Measurements from ENCODE around the gene ACP6.

Gene ACP6

GRCh38 chr1:147633759-147634158 is 36.6 kb downstream of the ACP6 start:
- H3K27me3 ChIP-seq (ENCODE audit: control insufficient read depth, insufficient read depth, low read length, poor library complexity, severe bottlenecking), result no peaks in the 10 kb centered on the region
- H3K4me1 ChIP-seq (ENCODE audit: control insufficient read depth, insufficient read depth, low read length), result no peaks in the 10 kb centered on the region
- H3K9me3 ChIP-seq (ENCODE audit: control insufficient read depth, low read length), result no peaks in the 10 kb centered on the region
- 89 to 95% methylated on average over 1 of the region's 1 CpG for WGBS, 2 experiments
- no peaks in the 10 kb centered on the region for H3K36me3 ChIP-seq (ENCODE audit: control insufficient read depth, insufficient read depth, low read length)
- H3K27ac ChIP-seq (ENCODE audit: insufficient read depth, low read depth, low read length, poor library complexity, severe bottlenecking), result no peak overlapping the region
- no peak overlapping the region for H3K4me3 ChIP-seq (ENCODE audit: insufficient read depth, low read depth, low read length)

- Histone ChIP-seq H3K27ac (ENCODE audit: insufficient read depth, low read depth, low read length, poor library complexity, severe bottlenecking) (no peak overlapping the region), H3K36me3 (ENCODE audit: control insufficient read depth, insufficient read depth, low read length) (no peaks in the 10 kb centered on the region), H3K4me1 (ENCODE audit: control insufficient read depth, insufficient read depth, low read length) (no peaks in the 10 kb centered on the region), H3K4me3 (ENCODE audit: insufficient read depth, low read depth, low read length) (no peak overlapping the region), H3K27me3 (ENCODE audit: control insufficient read depth, insufficient read depth, low read length, poor library complexity, severe bottlenecking) (no peaks in the 10 kb centered on the region), H3K9me3 (ENCODE audit: control insufficient read depth, low read length) (no peaks in the 10 kb centered on the region)
- WGBS, 2 experiments, result 86 to 92% methylated on average over 3 of the region's 3 CpGs
Measured at GRCh38 chr1:147631839-147632238, 38.5 kb downstream of the ACP6 start.

GRCh38 chr1:147630447-147630846 is 39.9 kb downstream of the ACP6 start:
- 92 to 94% methylated on average over 6 of the region's 6 CpGs for WGBS, 2 experiments
- H3K27ac ChIP-seq (ENCODE audit: insufficient read depth, low read depth, low read length, poor library complexity, severe bottlenecking), result no peak overlapping the region
- H3K9me3 ChIP-seq (ENCODE audit: control insufficient read depth, low read length), result no peaks in the 10 kb centered on the region
- H3K27me3 ChIP-seq (ENCODE audit: control insufficient read depth, insufficient read depth, low read length, poor library complexity, severe bottlenecking), result no peaks in the 10 kb centered on the region
- no peaks in the 10 kb centered on the region for H3K36me3 ChIP-seq (ENCODE audit: control insufficient read depth, insufficient read depth, low read length)
- H3K4me1 ChIP-seq (ENCODE audit: control insufficient read depth, insufficient read depth, low read length), result no peaks in the 10 kb centered on the region
- no peak overlapping the region for H3K4me3 ChIP-seq (ENCODE audit: insufficient read depth, low read depth, low read length)

GRCh38 chr1:147630022-147630421 is 40.3 kb downstream of the ACP6 start:
- Histone ChIP-seq H3K4me1 (ENCODE audit: control insufficient read depth, insufficient read depth, low read length) (no peaks in the 10 kb centered on the region), H3K36me3 (ENCODE audit: control insufficient read depth, insufficient read depth, low read length) (no peaks in the 10 kb centered on the region), H3K4me3 (ENCODE audit: insufficient read depth, low read depth, low read length) (no peak overlapping the region), H3K27ac (ENCODE audit: insufficient read depth, low read depth, low read length, poor library complexity, severe bottlenecking) (no peak overlapping the region), H3K27me3 (ENCODE audit: control insufficient read depth, insufficient read depth, low read length, poor library complexity, severe bottlenecking) (no peaks in the 10 kb centered on the region), H3K9me3 (ENCODE audit: control insufficient read depth, low read length) (no peaks in the 10 kb centered on the region)
- WGBS, 2 experiments, result 89 to 90% methylated on average over 6 of the region's 6 CpGs

GRCh38 chr1:147628441-147628840 is 41.9 kb downstream of the ACP6 start:
- 94 to 98% methylated on average over 5 of the region's 5 CpGs for WGBS, 2 experiments
- no peak overlapping the region for H3K27ac ChIP-seq (ENCODE audit: insufficient read depth, low read depth, low read length, poor library complexity, severe bottlenecking)

GRCh38 chr1:147627435-147628110 is 42.8 kb downstream of the ACP6 start:
- no peak overlapping the region for H3K27ac ChIP-seq (ENCODE audit: insufficient read depth, low read depth, low read length, poor library complexity, severe bottlenecking)
- peaks cover 15% of the 10 kb centered on the region for H3K36me3 ChIP-seq (ENCODE audit: control insufficient read depth, insufficient read depth, low read length)
- WGBS, 2 experiments, result 37 to 44% methylated on average over 2 of the region's 3 CpGs
- no peak overlapping the region for H3K4me3 ChIP-seq (ENCODE audit: insufficient read depth, low read depth, low read length)
- no peaks in the 10 kb centered on the region for H3K27me3 ChIP-seq (ENCODE audit: control insufficient read depth, insufficient read depth, low read length, poor library complexity, severe bottlenecking)
- no peaks in the 10 kb centered on the region for H3K9me3 ChIP-seq (ENCODE audit: control insufficient read depth, low read length)
- H3K4me1 ChIP-seq (ENCODE audit: control insufficient read depth, insufficient read depth, low read length), result no peaks in the 10 kb centered on the region

More at GRCh38 chr1:147628441-147628840, 41.9 kb downstream of the ACP6 start:
- Histone ChIP-seq H3K27me3 (ENCODE audit: control insufficient read depth, insufficient read depth, low read length, poor library complexity, severe bottlenecking) (no peaks in the 10 kb centered on the region), H3K4me3 (ENCODE audit: insufficient read depth, low read depth, low read length) (no peak overlapping the region), H3K9me3 (ENCODE audit: control insufficient read depth, low read length) (no peaks in the 10 kb centered on the region), H3K36me3 (ENCODE audit: control insufficient read depth, insufficient read depth, low read length) (peaks cover 9% of the 10 kb centered on the region), H3K4me1 (ENCODE audit: control insufficient read depth, insufficient read depth, low read length) (no peaks in the 10 kb centered on the region)

- Histone ChIP-seq H3K9me3 (ENCODE audit: control insufficient read depth, low read length) (no peaks in the 10 kb centered on the region), H3K27me3 (ENCODE audit: control insufficient read depth, insufficient read depth, low read length, poor library complexity, severe bottlenecking) (no peaks in the 10 kb centered on the region), H3K4me3 (ENCODE audit: insufficient read depth, low read depth, low read length) (no peak overlapping the region), H3K4me1 (ENCODE audit: control insufficient read depth, insufficient read depth, low read length) (no peaks in the 10 kb centered on the region), H3K36me3 (ENCODE audit: control insufficient read depth, insufficient read depth, low read length) (peaks cover 19% of the 10 kb centered on the region), H3K27ac (ENCODE audit: insufficient read depth, low read depth, low read length, poor library complexity, severe bottlenecking) (no peak overlapping the region)
- WGBS, 2 experiments, result 94 to 96% methylated on average over 5 of the region's 5 CpGs
Measured at GRCh38 chr1:147626739-147627138, 43.6 kb downstream of the ACP6 start.

- peaks cover 19% of the 10 kb centered on the region for H3K36me3 ChIP-seq (ENCODE audit: control insufficient read depth, insufficient read depth, low read length)
- no peaks in the 10 kb centered on the region for H3K4me1 ChIP-seq (ENCODE audit: control insufficient read depth, insufficient read depth, low read length)
- H3K27me3 ChIP-seq (ENCODE audit: control insufficient read depth, insufficient read depth, low read length, poor library complexity, severe bottlenecking), result no peaks in the 10 kb centered on the region
- no peak overlapping the region for H3K27ac ChIP-seq (ENCODE audit: insufficient read depth, low read depth, low read length, poor library complexity, severe bottlenecking)
- 92 to 100% methylated on average over 2 of the region's 2 CpGs for WGBS, 2 experiments
- H3K4me3 ChIP-seq (ENCODE audit: insufficient read depth, low read depth, low read length), result no peak overlapping the region
- no peaks in the 10 kb centered on the region for H3K9me3 ChIP-seq (ENCODE audit: control insufficient read depth, low read length)
Measured at GRCh38 chr1:147626291-147626690, 44.0 kb downstream of the ACP6 start.

- Histone ChIP-seq H3K27ac (ENCODE audit: insufficient read depth, low read depth, low read length, poor library complexity, severe bottlenecking) (no peak overlapping the region), H3K4me3 (ENCODE audit: insufficient read depth, low read depth, low read length) (no peak overlapping the region), H3K36me3 (ENCODE audit: control insufficient read depth, insufficient read depth, low read length) (peaks cover 24% of the 10 kb centered on the region), H3K9me3 (ENCODE audit: control insufficient read depth, low read length) (no peaks in the 10 kb centered on the region), H3K4me1 (ENCODE audit: control insufficient read depth, insufficient read depth, low read length) (no peaks in the 10 kb centered on the region), H3K27me3 (ENCODE audit: control insufficient read depth, insufficient read depth, low read length, poor library complexity, severe bottlenecking) (no peaks in the 10 kb centered on the region)
- 90 to 92% methylated on average over 7 of the region's 7 CpGs for WGBS, 2 experiments
Measured at GRCh38 chr1:147625362-147625995, 44.8 kb downstream of the ACP6 start.

GRCh38 chr1:147624529-147624928 is 45.8 kb downstream of the ACP6 start:
- WGBS, 2 experiments, result 94 to 96% methylated on average over 8 of the region's 8 CpGs
- H3K4me3 ChIP-seq (ENCODE audit: insufficient read depth, low read depth, low read length), result no peak overlapping the region
- peaks cover 34% of the 10 kb centered on the region for H3K36me3 ChIP-seq (ENCODE audit: control insufficient read depth, insufficient read depth, low read length)
- no peaks in the 10 kb centered on the region for H3K9me3 ChIP-seq (ENCODE audit: control insufficient read depth, low read length)
- H3K27me3 ChIP-seq (ENCODE audit: control insufficient read depth, insufficient read depth, low read length, poor library complexity, severe bottlenecking), result no peaks in the 10 kb centered on the region
- no peaks in the 10 kb centered on the region for H3K4me1 ChIP-seq (ENCODE audit: control insufficient read depth, insufficient read depth, low read length)
- no peak overlapping the region for H3K27ac ChIP-seq (ENCODE audit: insufficient read depth, low read depth, low read length, poor library complexity, severe bottlenecking)
